H1 (cell line): ENCODE results near the gene NKAIN2. TPM values are rescaled to one million over a fixed set of nuclear protein-coding genes. Genes with fewer than 3 reads are reported as not detected.

Experiments used
- CTCF ChIA-PET: fragments of 300-600 bp; sonication (Branson Sonifier 250); formaldehyde crosslinking; loops from one replicate; lab custom pipeline; 2021; ENCODE audit not compliant: partially characterized antibody; lab: Charles Lee
- POLR2A ChIA-PET: fragments of 300-600 bp; sonication (Branson Sonifier 250); formaldehyde crosslinking; loops from one replicate; lab custom pipeline; 2021; ENCODE audit warnings: inconsistent platforms; ENCODE audit not compliant: partially characterized antibody; lab: Charles Lee
- DNase-seq, 2 experiments: peaks; one replicate each; pipeline versions ENCODE4 v3.0.0 to v3.0.0-alpha.2; 2010 to 2022; ENCODE audit warnings: low spot score in 2 of 2, low read depth in 1 of 2, mixed read lengths in 1 of 2
- FAIRE-seq: peaks from 2 replicates; lab custom pipeline; 2011; peaks lifted over from hg19 to GRCh38; lab: Jason Lieb, UNC
- H2AFZ ChIP-seq: 2 replicates; pipeline ENCODE4 v1.8.1; 2012; ENCODE audit warnings: low read length, inconsistent platforms
- H2AK5ac ChIP-seq: 2 replicates; pipeline ENCODE4 v1.6.1; 2013; ENCODE audit warnings: low read depth, low read length
- H2BK120ac ChIP-seq: replicated peaks from 2 replicates; pipeline ENCODE3; 2013; ENCODE audit warnings: low read depth, low read length, inconsistent platforms
- H2BK12ac ChIP-seq: 2 replicates; pipeline ENCODE4 v1.6.1; 2013; ENCODE audit warnings: low read depth, low read length
- H2BK15ac ChIP-seq: 2 replicates; pipeline ENCODE4 v1.6.1; 2013; ENCODE audit warnings: low read length
- H2BK20ac ChIP-seq: 2 replicates; pipeline ENCODE4 v1.6.1; 2013; ENCODE audit warnings: low read length
- H2BK5ac ChIP-seq: 2 replicates; pipeline ENCODE4 v1.6.1; 2013; ENCODE audit warnings: low read depth, low read length
- H3K14ac ChIP-seq: 2 replicates; pipeline ENCODE4 v1.6.1; 2013; ENCODE audit warnings: inconsistent platforms; ENCODE audit not compliant: insufficient read length
- H3K18ac ChIP-seq: 2 replicates; pipeline ENCODE4 v1.6.1; 2013; ENCODE audit warnings: low read length; ENCODE audit errors: extremely low read depth
- H3K23ac ChIP-seq: 2 replicates; pipeline ENCODE4 v1.6.1; 2013; ENCODE audit warnings: inconsistent platforms; ENCODE audit not compliant: insufficient read length
- H3K23me2 ChIP-seq: 2 replicates; pipeline ENCODE4 v1.6.1; 2013; ENCODE audit warnings: low read depth, low read length
- H3K27ac ChIP-seq: 2 replicates; pipeline ENCODE4 v1.6.1; 2011; ENCODE audit warnings: low read depth, low read length, inconsistent platforms
- H3K27me3 ChIP-seq, 4 experiments: replicated peaks in 1 of 4; 1 replicate in 1 of 4; 2 replicates in 3 of 4; pipeline versions ENCODE4 v1.6.1 to v1.8.1; 2011 to 2013; ENCODE audit warnings: low read length in 3 of 4, mild to moderate bottlenecking in 3 of 4, inconsistent platforms in 2 of 4, mixed read lengths in 2 of 4, moderate library complexity in 1 of 4; ENCODE audit not compliant: control insufficient read depth in 3 of 4, insufficient read depth in 3 of 4; ENCODE audit errors: extremely low read depth in 1 of 4
- H3K36me3 ChIP-seq, 4 experiments: 2 replicates each; pipeline versions ENCODE4 v1.6.1 to v1.8.1; 2011 to 2013; ENCODE audit warnings: mild to moderate bottlenecking in 4 of 4, low read length in 3 of 4, moderate library complexity in 2 of 4, control low read depth in 1 of 4, inconsistent platforms in 1 of 4; ENCODE audit not compliant: insufficient read depth in 4 of 4, control insufficient read depth in 2 of 4
- H3K4ac ChIP-seq: replicated peaks from 2 replicates; pipeline ENCODE3; 2013; ENCODE audit warnings: low read length, low read depth, mixed read lengths, inconsistent platforms; ENCODE audit not compliant: insufficient read length
- H3K4me1 ChIP-seq, 4 experiments: replicated peaks in 1 of 4; 1 replicate in 1 of 4; 2 replicates in 3 of 4; pipeline versions ENCODE4 v1.6.1 to v1.8.1; 2011 to 2013; ENCODE audit warnings: low read length in 3 of 4, inconsistent platforms in 2 of 4, mixed read lengths in 1 of 4; ENCODE audit not compliant: insufficient read depth in 4 of 4, control insufficient read depth in 3 of 4
- H3K4me2 ChIP-seq, 2 experiments: 2 replicates each; pipeline versions ENCODE4 v1.6.1 to v1.8.1; 2011 to 2013; ENCODE audit warnings: low read depth in 2 of 2, low read length in 2 of 2, control low read depth in 1 of 2, inconsistent platforms in 1 of 2, mild to moderate bottlenecking in 1 of 2; ENCODE audit not compliant: insufficient read depth in 1 of 2
- H3K4me3 ChIP-seq, 4 experiments: fragments of 200-600, 300-600 bp in 1 of 4; sonication (generic), shearing (Covaris generic), sonication (Bioruptor Twin) in 1 of 4; 2 replicates each; pipeline versions ENCODE4 v1.5.1 to v1.8.1; 2011 to 2016; ENCODE audit warnings: low read length in 4 of 4, low read depth in 3 of 4, control low read depth in 2 of 4, inconsistent platforms in 2 of 4, mild to moderate bottlenecking in 2 of 4, mixed read lengths in 1 of 4, moderate library complexity in 1 of 4; ENCODE audit not compliant: insufficient read depth in 2 of 4; ENCODE audit errors: extremely low read depth in 1 of 4
- H3K56ac ChIP-seq: replicated peaks from 2 replicates; pipeline ENCODE3; 2013; ENCODE audit warnings: low read depth, mild to moderate bottlenecking, mixed read lengths, low read length, inconsistent platforms; ENCODE audit not compliant: insufficient read length
- H3K79me1 ChIP-seq: 2 replicates; pipeline ENCODE4 v1.6.1; 2013; ENCODE audit warnings: low read depth, low read length, control low read depth
- H3K79me2 ChIP-seq, 2 experiments: 2 replicates each; pipeline versions ENCODE4 v1.6.1 to v1.8.1; 2012 to 2013; ENCODE audit warnings: low read length in 2 of 2, mild to moderate bottlenecking in 2 of 2, inconsistent platforms in 1 of 2; ENCODE audit not compliant: insufficient read depth in 2 of 2, control insufficient read depth in 1 of 2
- H3K9ac ChIP-seq, 4 experiments: replicated peaks in 1 of 4; 1 replicate in 1 of 4; 2 replicates in 3 of 4; pipeline versions ENCODE4 v1.6.1 to v1.8.1; 2011 to 2013; ENCODE audit warnings: low read depth in 3 of 4, low read length in 3 of 4, control low read depth in 2 of 4, mild to moderate bottlenecking in 2 of 4, moderate library complexity in 2 of 4, inconsistent platforms in 1 of 4; ENCODE audit errors: extremely low read depth in 1 of 4
- H3K9me3 ChIP-seq, 2 experiments: 2 replicates each; pipeline versions ENCODE4 v1.6.1 to v1.8.1; 2012 to 2013; ENCODE audit warnings: mild to moderate bottlenecking in 2 of 2, moderate library complexity in 2 of 2, control low read depth in 1 of 2, inconsistent platforms in 1 of 2, low read depth in 1 of 2, low read length in 1 of 2, mixed read lengths in 1 of 2; ENCODE audit not compliant: insufficient read depth in 2 of 2
- H4K20me1 ChIP-seq, 2 experiments: replicated peaks in 1 of 2; 2 replicates each; pipeline versions ENCODE3 to v1.8.1; 2011 to 2013; ENCODE audit warnings: inconsistent platforms in 2 of 2, low read length in 2 of 2, mild to moderate bottlenecking in 1 of 2; ENCODE audit not compliant: insufficient read depth in 2 of 2, control insufficient read depth in 1 of 2
- H4K5ac ChIP-seq: 2 replicates; pipeline ENCODE4 v1.6.1; 2013; ENCODE audit warnings: low read length, low read depth, mixed read lengths, inconsistent platforms; ENCODE audit not compliant: insufficient read length
- H4K8ac ChIP-seq: 2 replicates; pipeline ENCODE4 v1.8.0; 2013; ENCODE audit warnings: mild to moderate bottlenecking, moderate library complexity, low read length, inconsistent platforms; ENCODE audit not compliant: insufficient read depth; ENCODE audit errors: extremely low read depth
- H4K91ac ChIP-seq: replicated peaks from 2 replicates; pipeline ENCODE3; 2013; ENCODE audit warnings: low read length, mixed read lengths, inconsistent platforms; ENCODE audit not compliant: insufficient read length
- PHF8 ChIP-seq: fragments of 200-600 bp; sonication (generic); conservative IDR thresholded peaks from 2 replicates; pipeline ENCODE4 v1.7.1; 2012; ENCODE audit warnings: low read depth, mild to moderate bottlenecking, inconsistent platforms, low read length, moderate library complexity
- POU5F1 ChIP-seq: IDR thresholded peaks from 2 replicates; pipeline ENCODE4 v1.6.1; 2011; ENCODE audit warnings: low read depth, mild to moderate bottlenecking, low read length, moderate library complexity
- SIX5 ChIP-seq: IDR thresholded peaks from 2 replicates; pipeline ENCODE4 v1.6.1; 2011; ENCODE audit warnings: mild to moderate bottlenecking, low read depth, low read length
- SP1 ChIP-seq: IDR thresholded peaks from 2 replicates; pipeline ENCODE4 v1.6.1; 2011; ENCODE audit warnings: low read depth, low read length
- SUZ12 ChIP-seq: fragments of 200-600 bp; sonication (generic); IDR thresholded peaks from 2 replicates; pipeline ENCODE4 v1.6.1; 2012; ENCODE audit warnings: mild to moderate bottlenecking, inconsistent platforms, low read length, moderate library complexity, mixed read lengths
- polyA plus RNA-seq, 7 experiments: library from polyadenylated mRNA; depleted of rRNA in 3 of 7; stranded (reverse) in 5 of 7; unstranded in 2 of 7; fragments of >200 nt in 5 of 7; fragments of 200-250 nt in 2 of 7; gene quantifications; 1 replicate in 5 of 7; 2 replicates in 1 of 7; 4 replicates in 1 of 7; pipeline versions ENCODE4 v1.2.1 to v1.2.3, GENCODE V29; 2011 to 2013; ENCODE audit warnings: missing spikeins in 2 of 7, mixed read lengths in 2 of 7
- total RNA-seq: library from RNA; stranded (reverse); fragmentation: NEBNext Ultra II Directional; extraction: Animal tissue kit (Norgen Biotek cat#: 25700); gene quantifications from 2 replicates; pipeline ENCODE4 v1.2.1, GENCODE V29; 2021

Gene NKAIN2
- total and polyA plus RNA-seq, 2 of the 8 experiments (the other 6 are each of a cell fraction or from before 2014, with no cell fraction given), result 0.20 to 0.34 TPM

GRCh38 chr6:123972600-123973294, 169.1 kb downstream of the NKAIN2 start:
- no peak overlapping the region for H3K4me3 ChIP-seq
- no peak overlapping the region for H3K4me2 ChIP-seq
- H3K9me3 ChIP-seq, result no peaks in the 10 kb centered on the region
- no peak for FAIRE-seq
- H2AK5ac ChIP-seq, result no peak overlapping the region
- H4K20me1 ChIP-seq, result no peaks in the 10 kb centered on the region
- no peak overlapping the region for H3K4ac ChIP-seq
- no peak overlapping the region for H4K5ac ChIP-seq
- H3K79me1 ChIP-seq, result no peaks in the 10 kb centered on the region
- no peak overlapping the region for H2AFZ ChIP-seq
- no peak overlapping the region for H3K23ac ChIP-seq
- H2BK15ac ChIP-seq, result no peak overlapping the region
- no peaks in the 10 kb centered on the region for H3K36me3 ChIP-seq
- TF ChIP-seq PHF8, result no peak
- no peak for TF ChIP-seq SP1
- no peak for TF ChIP-seq SIX5
- TF ChIP-seq POU5F1, result no peak
- TF ChIP-seq SUZ12, result no peak
- TF ChIP-seq, all 59 proteins: peak for 0
- Histone ChIP-seq H3K4me1 (no peaks in the 10 kb centered on the region), H3K23me2 (no peaks in the 10 kb centered on the region), H3K27ac (no peak overlapping the region), H2BK12ac (no peak overlapping the region), H4K91ac (no peak overlapping the region), H3K18ac (no peak overlapping the region), H3K27me3 (no peaks in the 10 kb centered on the region), H2BK5ac (no peak overlapping the region), H2BK120ac (no peak overlapping the region), H2BK20ac (no peak overlapping the region), H3K79me2 (no peaks in the 10 kb centered on the region), H3K56ac (no peak overlapping the region), H4K8ac (no peak overlapping the region), H3K9ac (no peak overlapping the region), H3K14ac (no peak overlapping the region)
- ChIA-PET POLR2A (no interaction called here), CTCF (no interaction called here)
- DNase-seq, result no peak
